ENCODE data around the gene ZFP90.
"Not testable (repeated sequence)": the region's sequence is repeated elsewhere in the genome, so short reads cannot be mapped to it uniquely, and the experiment has no call there.

The ZFP90 gene

GRCh38 chr16:68538880-68539701, at the start of gene ZFP90:
Gene ZFP90 (plus strand): TSS chr16:68539291. CDS start chr16:68539793, 502 bp downstream.
- peak; percentile 64 for DNase-seq

GRCh38 chr16:68490358-68490757, 48.7 kb upstream of the ZFP90 start:
- DNase-seq, result no peak

DNA sequence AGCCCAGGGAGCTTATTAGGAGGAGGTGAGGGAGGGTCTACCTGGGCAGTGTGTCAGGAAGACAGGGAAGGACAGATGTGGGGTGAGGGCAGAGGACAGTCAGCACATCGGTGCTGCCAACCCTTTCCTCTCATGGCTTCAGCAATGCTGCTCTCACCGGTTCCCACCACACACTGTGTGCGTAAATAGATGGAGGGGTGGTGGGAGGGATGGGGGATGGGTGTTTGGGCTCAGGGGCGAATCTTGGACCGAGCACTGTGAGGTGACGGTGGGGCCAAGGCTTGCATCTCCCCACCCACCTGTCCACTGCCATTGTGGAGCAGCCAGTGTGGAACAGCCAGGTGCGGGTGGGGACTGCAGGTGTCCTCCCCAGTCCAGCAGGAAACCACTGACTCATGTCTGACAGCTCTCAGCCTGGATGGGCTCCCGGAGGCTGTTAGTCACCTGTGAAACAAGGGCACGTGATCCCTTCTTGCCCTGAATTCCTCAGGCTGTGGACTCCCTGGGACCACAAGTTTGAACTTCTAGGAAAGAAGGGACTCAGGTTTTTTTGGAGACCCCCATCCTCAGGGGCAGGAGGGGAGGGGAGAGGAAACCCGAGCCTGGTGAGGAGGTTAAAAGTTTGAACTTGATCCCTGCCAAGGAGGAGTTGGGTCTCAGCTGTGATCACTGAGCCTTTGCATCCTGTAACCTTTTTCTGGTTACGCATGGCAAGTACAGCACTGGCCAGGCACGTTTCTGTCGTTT, 48.1 kb upstream of the ZFP90 start:
- peak; percentile 46 for DNase-seq

- DNase-seq, result no peak
Observed at GRCh38 chr16:68491576-68491950, 47.5 kb upstream of the ZFP90 start.

- DNase-seq, result no peak
Observed at GRCh38 chr16:68492151-68492542, 46.9 kb upstream of the ZFP90 start.

GRCh38 chr16:68492543-68493411, 46.3 kb upstream of the ZFP90 start:
- DNase-seq, result no peak

- no peak for DNase-seq
Observed at GRCh38 chr16:68493412-68494070, 45.5 kb upstream of the ZFP90 start.

GRCh38 chr16:68494261-68494660, 44.8 kb upstream of the ZFP90 start:
- DNase-seq, result not testable (repeated sequence)

DNA sequence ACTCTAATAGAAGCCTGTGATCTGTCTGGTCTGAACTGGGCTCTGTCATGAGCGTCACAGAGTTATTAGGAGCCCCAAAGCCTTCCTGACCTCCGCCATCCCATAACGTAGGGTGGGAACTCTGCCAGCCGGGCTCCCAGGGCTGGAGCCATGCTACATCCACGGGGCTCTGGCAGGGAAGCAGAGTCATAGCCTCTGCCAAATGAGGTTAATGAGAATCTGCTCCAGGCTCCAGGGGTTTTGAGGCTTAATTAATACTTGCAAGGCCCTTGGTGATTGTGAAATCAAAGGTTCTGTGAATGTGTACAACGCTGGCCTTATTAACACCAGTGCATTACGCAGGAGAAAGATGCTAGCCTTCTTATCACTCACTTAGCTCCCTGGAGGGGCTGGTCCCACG, 42.4 kb upstream of the ZFP90 start:
- no peak for DNase-seq

- DNase-seq, result peak; percentile 71
Observed at GRCh38 chr16:68499006-68499405, 40.1 kb upstream of the ZFP90 start.

GRCh38 chr16:68503334-68503733, 35.8 kb upstream of the ZFP90 start:
- DNase-seq, result no peak

GRCh38 chr16:68504066-68504465, 35.0 kb upstream of the ZFP90 start:
- DNase-seq, result no peak

DNA sequence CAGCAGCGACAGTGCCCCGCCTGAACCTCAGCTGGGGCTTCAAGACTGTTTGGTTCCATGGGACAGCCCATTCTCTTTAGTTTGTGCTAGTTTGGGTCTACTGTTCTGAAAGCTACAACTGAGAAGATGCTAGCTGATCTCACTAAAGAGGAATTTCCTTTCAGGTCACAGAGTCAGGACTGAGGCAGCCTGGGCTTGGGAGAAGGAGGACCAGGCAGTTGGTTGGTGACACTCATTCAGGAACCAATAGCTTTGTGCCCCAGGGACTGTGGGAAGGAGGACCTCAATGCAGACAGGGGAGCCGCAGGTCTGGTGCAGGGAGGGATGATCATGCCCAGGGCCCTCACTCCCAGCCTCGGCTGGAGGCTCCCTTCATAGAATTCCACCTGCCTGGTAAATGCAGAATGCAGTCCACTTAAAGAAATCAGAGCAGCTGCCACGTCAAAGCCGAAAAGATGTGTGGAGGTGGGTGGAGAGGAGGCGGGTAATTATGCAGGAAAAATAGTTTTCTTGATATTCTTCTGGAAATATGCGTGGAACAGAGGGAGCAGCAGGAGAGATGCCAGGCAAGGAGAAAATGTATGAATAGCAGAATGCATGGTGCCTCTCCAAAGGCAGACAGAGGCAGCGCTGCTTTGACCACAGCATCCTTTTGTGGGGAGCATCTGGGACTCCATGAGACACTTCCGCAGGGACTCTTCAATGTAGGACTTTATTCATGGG, 32.6 kb upstream of the ZFP90 start:
- DNase-seq, result no peak

DNA sequence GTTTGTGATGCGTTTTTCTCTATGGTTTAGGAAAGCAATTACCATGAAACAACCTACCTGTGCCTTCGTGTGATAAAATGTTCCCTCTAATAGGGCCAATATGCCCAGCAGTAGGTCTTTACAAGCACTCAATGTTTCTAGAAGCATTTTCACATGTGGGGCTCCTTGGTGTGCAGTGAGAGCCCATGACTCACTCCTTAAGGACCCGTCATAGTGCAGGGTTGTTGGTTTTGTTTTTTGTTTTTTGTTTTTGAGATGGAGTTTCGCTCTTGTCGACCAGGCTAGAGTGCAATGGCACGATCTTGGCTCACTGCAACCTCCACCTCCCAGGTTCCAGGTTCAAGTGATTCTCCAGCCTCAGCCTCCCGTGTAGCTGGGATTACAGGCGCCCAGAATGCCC, 31.1 kb upstream of the ZFP90 start:
- DNase-seq, result no peak

DNA sequence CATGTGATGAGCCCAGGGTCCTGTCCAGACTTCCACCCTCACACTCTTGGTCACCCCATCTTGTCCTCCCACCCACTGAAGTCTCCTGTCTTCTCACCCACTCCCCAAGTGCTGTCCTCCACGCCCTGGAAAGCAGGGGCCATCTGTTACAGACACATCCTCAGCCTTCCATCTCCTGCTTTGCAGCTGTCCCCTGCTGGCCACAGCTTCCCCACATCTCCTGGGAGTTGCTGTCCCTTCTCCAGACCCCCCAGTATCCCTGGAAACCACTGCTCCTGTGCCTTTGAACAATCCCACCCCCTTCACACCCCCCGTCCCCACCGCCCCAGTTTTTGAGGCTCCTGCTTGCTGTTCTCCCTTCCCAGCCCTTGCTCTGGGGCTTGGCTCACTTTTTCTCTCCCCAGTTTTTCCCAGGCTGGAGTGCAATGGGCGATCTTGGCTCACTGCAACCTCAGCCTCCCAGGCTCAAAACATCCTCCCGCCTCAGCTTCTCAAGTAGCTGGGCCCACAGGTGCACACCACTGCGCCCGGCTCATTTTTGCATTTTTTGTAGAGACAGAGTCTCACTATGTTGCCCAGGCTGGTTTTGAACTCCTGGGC, 30.4 kb upstream of the ZFP90 start:
- DNase-seq, result no peak

DNA sequence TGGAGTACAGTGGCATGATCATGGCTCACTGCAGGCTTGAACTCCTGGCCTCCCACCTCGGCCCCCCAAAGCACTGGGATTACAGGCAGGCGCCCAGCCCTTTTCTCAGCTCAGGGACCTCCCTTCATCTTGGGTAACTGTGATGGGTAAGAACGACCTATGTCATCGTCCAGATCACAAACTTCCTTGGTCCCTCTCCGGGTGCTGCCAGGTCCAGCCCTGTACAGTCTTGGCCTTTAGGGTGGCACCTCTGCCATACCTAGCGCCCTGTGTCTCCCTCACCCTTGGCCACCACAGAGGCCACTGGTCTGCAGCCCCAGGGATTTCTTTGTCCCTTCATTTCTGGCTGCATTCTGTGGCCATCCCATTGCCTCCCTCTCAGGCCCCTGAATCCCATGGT, 29.7 kb upstream of the ZFP90 start:
- no peak for DNase-seq

GRCh38 chr16:68510775-68511174, 28.3 kb upstream of the ZFP90 start:
- DNase-seq, result no peak

- no peak for DNase-seq
Observed at GRCh38 chr16:68512183-68512582, 26.9 kb upstream of the ZFP90 start.

DNA sequence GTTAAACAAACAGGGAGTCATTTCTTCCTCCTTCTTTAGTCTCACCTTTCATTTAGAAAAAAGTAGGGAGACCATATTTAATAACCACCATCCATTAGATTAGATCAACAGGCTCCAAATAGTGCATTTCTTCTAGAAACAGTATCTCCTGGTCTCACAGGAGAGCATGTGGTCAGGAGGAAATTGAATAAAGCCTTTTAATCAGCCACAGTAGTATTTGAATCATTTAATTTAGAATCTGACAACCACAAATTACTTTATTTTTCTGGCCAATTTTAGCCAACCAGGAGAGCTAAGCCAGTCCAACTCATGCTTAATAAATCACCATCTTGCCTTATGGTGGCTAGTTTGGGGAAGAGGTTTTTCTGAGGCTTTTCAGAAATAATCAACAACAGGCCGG, 26.3 kb upstream of the ZFP90 start:
- DNase-seq, result no peak

GRCh38 chr16:68514511-68514910, 24.6 kb upstream of the ZFP90 start:
- DNase-seq, result no peak

DNA sequence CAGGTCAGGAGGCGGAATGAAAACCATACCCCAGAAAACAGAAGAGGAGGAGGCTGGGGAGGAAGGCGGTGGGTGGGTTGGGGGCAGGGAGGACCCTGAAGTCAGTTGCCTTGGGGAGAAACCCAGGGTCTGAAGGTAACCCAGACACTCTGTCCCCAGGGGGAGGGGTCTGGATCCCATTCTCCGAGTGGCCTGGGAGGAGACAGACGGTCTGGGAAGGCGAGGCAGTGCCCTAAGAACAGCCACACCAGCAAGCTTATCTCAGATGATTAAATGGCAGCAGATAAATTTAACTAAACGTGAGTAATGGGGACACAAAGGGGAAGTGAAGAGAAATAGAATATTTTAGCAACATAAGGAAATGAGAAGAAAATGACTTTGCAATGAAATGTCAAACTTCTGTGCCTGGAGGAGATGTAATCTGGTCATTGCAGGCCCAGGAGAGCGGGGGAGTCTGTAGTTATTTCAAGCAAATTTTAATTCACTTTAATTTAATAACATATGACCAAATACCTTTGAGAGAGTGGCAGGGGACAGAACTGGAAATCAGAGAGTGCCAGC, 21.4 kb upstream of the ZFP90 start:
- DNase-seq, result no peak
